ENCODE results near the gene EPB41.
A peak's percentile ranks its signal among the peaks of the same experiment; 100 is the strongest.
"Not testable (repeated sequence)": the region's sequence is repeated elsewhere in the genome, so short reads cannot be mapped to it uniquely, and the experiment has no call there.

EPB41 gene

GRCh38 chr1:29052941-29053340 is 138.6 kb downstream of the EPB41 start:
- no peak for DNase-seq (ENCODE audit: low read depth)

DNA sequence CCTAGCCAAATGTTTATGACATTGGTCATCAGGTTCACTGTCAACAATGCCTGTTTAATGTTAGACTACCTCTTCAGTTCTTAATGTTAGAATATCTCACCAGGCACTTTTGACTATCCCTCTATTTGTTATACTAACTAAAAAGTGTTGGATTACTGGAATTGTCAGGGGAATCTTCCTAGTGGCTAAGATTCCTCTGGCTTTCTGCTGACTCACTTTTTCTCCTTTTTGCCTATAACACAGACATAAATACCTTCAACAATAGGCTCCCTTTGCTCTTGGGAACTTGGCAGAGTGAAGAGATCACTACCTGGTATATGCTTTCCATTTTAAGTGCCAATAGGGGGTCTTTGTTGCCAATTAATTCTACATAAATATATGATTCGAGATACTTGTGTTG is 140.8 kb downstream of the EPB41 start:
- DNase-seq (ENCODE audit: low read depth) = no peak

DNA sequence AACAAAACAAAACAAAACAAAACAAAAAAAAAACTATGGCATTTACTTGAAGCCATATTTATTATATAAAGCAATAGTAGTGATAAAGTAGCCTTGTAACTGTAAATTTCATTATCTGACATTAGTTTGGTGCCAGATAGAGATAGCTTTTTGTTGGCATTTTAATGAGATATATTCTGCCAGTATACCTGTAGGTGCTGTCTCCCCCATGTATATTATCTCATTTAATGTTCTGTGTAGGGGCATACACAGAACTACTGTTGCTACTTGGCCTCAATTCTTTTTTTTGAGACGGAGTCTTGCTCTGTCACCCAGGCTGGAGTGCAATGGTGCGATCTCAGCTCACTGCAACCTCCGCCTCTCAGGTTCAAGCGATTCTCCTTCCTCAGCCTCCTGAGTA is 141.9 kb downstream of the EPB41 start:
- no peak for DNase-seq (ENCODE audit: low read depth)

- no peak for DNase-seq (ENCODE audit: low read depth)
Observed at GRCh38 chr1:29057700-29058099, 143.3 kb downstream of the EPB41 start.

- DNase-seq (ENCODE audit: low read depth) = peak; percentile 13
Observed at GRCh38 chr1:29062157-29062942, 148.0 kb downstream of the EPB41 start.

GRCh38 chr1:29064064-29064463 is 149.7 kb downstream of the EPB41 start:
- no peak for DNase-seq (ENCODE audit: low read depth)

DNA sequence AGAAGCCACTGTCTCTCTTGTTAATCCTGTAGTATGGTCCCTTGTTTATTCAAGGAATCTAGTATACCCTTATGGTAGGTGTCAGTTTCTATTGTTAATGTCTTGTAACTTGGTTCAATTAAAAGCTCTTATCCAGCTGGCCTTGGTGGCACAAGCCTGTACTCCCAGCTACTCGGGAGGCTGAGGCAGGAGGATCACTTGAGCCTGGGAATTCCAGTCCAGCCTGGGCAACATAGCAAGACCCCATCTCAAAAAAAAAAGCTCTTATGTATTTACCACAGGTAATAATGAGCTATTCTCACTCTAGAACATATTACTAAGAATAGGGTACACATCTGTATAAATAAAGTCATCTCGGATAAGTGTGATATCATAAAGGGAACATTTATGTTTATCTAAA is 162.8 kb downstream of the EPB41 start:
- no peak for DNase-seq (ENCODE audit: low read depth)

DNA sequence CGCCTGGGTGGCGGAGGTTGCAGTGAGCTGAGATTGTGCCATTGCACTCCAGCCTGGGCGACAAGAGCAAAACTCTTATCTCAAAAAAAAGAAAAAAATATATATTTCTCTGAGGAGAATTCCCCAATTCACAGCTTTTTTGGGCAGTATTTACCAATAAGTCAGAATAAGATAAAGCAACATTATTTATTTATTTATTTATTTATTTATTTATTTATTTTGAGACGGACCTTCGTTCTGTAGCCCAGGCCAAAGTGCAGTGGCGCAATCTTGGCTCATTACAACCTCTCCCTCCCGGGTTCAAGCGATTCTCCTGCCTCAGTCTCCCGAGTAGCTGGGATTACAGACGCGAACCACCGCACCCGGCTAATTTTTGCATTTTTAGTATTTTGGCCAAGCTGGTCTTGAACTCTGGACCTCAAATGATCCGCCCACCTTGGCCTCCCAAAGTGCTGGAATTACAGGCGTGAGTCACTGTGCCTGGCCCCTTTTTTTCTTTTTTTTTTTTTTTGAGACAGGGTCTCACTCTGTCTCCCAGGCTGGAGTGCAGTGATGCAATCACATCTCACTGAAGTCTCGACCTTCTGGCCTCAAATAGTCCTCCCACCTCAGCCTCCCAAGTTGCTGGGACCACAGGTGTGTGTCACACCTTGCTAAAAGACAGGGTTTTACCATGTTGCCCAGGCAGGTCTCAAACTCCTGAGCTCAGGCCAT is 165.7 kb downstream of the EPB41 start:
- not testable (repeated sequence) for DNase-seq (ENCODE audit: low read depth)

GRCh38 chr1:29081201-29081600 is 166.8 kb downstream of the EPB41 start:
- no peak for DNase-seq (ENCODE audit: low read depth)

DNA sequence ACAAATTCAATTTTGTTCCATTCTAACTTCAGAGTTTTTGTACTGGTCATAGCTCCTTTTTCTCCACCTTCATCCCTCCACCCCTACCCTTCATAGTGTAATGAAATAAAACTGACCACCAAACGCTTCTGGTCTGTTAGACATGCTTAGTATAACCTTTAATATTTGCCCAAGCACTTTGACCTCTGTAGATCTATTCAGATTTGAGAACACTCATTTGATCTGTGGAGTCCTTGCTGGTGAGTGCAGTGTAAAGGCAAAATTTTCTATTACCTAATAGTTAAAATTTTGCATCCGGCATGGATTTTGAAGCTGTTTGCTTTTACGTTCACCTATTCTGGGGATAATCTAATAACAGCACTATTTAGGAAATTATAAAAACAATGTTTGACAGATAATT is 168.2 kb downstream of the EPB41 start:
- no peak for DNase-seq (ENCODE audit: low read depth)

GRCh38 chr1:29083317-29084195 is 169.2 kb downstream of the EPB41 start:
- DNase-seq (ENCODE audit: low read depth) = no peak

DNA sequence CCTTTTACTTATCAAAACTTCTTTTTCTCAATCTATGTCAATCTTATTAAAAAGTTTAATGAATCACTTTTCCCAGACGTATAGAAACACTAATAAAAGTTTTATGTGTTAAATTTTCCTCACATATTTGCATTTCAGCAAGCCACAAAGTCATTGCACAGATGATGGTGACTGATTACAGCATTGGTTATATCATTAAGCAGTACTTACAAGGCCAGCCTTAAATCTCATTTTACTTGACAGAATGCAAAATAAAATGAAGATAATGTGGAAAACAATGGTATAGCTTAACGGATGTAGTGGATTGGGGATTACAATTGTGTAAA is 169.8 kb downstream of the EPB41 start:
- DNase-seq (ENCODE audit: low read depth) = no peak

DNA sequence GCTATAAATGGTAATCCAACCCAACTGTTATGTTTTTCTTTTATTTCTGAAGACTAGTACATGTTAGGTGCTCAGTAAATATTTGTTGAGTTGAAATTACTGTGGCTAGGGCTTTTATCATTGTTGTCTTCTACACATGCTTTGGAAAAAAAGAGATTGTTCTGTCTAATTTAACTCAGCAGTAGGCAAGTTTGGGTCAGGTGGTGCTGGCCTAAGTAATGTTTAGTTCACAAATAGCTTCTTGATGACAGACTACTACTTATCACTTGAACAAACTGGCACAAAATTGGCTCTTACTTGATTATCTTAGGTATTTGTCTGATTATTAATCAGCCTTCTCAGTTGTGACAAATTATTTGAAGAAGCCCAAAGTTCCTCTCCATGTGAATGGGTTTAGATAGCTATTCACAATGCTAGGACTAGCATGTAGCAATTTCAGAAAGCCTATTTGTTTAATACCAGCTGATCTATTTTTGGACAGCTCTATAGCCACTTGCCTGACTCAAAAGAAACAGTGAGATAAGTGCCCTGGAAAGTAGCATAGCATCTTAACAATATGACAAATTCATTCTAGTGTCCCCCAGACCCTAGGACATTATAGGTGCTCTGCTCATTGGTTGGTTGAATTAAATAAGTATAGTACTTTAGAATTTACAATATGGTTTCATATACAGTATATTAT is 176.7 kb downstream of the EPB41 start:
- DNase-seq (ENCODE audit: low read depth) = no peak

GRCh38 chr1:29092704-29093103 is 178.3 kb downstream of the EPB41 start:
- DNase-seq (ENCODE audit: low read depth) = not testable (repeated sequence)

GRCh38 chr1:29094433-29094832 is 180.1 kb downstream of the EPB41 start:
- DNase-seq (ENCODE audit: low read depth) = no peak

DNA sequence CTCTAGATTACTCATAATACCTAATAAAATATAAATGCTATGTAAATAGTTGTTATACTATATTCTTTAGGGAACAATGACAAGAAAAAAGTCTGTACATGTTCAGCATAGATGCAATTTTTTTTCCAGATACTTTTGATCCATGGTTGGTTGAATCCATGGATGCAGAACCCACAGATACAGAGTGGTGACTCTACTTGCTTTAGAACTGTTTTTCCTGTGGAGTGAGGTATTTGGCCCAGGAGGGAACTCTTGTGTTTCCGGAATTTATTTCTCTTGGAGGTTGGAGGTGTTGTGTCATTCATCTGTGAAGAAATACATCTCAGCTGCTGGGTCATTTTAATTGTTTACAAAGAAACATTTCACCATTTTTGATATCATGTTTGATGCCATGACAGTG is 180.6 kb downstream of the EPB41 start:
- DNase-seq (ENCODE audit: low read depth) = no peak

DNA sequence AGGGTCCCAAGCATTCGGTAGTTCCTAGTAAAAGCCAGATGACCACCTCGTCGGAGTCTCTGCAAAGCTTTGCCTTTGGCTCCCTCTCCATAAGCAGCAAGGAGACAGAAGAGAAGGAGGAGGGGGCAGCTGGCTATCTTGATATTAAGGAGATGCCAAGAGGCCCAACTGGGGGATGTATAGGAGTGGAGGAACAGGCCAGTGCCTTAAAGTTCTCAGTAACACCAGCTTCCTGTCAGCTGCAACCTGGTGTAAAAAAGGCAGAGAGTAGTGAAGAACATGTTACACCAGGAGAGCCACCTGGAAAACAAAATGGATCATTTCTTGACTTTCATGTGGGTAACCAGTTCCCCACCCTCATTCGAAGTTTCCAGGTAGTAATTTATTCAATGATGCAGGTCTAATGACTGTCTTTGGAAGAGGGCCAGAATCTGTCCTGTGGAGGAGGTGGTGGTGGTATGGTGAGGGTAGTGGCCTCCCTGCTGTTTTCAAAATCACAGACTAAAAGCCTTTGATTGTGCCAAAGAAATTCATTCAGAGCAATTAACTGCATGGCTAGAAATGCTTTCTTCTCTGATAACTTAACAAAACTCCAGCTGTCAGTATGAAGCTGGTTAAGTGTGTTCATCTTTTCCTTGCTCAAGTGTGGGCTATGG is 182.0 kb downstream of the EPB41 start:
- no peak for DNase-seq (ENCODE audit: low read depth)

DNA sequence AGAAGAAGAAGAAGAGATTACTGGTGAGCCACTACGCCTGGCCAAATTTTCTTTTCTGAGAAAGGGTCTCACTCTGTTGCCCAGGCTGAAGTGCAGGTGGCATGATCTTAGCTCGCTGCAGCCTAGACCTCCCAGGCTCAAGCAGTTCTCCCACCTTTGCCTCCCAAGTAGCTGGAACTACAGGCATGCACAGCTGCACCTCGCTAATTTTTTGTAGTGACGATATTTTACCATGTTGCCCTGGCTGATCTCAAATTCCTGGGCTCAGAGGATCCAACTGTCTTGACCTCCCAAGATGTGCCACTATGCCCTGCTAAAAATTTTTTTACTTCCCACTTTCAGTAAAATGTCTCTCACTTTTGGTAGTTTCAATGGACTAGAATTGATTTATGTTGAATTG is 184.9 kb downstream of the EPB41 start:
- DNase-seq (ENCODE audit: low read depth) = no peak

- no peak for DNase-seq (ENCODE audit: low read depth)
Observed at GRCh38 chr1:29100487-29100886, 186.1 kb downstream of the EPB41 start.

DNA sequence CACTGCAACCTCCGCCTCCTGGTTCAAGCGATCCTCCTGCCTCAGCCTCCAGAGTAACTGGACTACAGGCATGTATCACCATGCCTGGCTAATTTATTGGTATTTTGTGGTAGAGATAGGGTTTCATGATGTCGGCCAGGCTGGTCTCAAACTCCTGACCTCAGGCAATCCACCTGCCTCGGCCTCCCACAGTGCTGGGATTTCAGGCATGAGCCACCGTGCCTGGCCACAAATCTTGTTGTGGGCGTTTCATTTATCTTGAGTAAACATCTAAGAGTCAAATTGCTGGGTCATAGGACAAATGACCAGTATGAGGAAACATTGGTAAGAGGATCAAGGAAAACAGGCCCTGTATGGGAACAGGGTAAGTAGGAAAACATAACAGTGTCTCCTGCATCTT is 191.5 kb downstream of the EPB41 start:
- DNase-seq (ENCODE audit: low read depth) = no peak

DNA sequence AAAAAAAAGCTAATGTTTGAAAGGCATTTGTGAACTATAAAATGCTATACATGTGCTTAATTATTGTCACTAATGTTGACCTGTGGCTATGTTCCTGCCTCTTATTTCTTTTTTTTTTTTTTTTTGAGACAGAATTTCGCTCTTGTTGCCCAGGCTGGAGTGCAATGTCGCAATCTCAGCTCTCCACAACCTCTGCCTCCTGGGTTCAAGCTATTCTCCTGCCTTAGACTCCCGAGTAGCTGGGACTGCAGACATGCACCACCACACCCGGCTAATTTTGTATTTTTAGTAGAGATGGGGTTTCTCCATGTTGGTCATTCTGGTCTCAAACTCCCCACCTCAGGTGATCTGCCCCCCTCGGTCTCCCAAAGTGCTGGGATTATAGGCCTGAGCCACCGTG is 193.7 kb downstream of the EPB41 start:
- DNase-seq (ENCODE audit: low read depth) = not testable (repeated sequence)

Measured in stimulated activated CD4-positive, alpha-beta T cell treated with anti-CD3 and anti-CD28 coated beads, Interleukin-2, amount 100 ng/mL, for 4 hours (primary cell).